ENCODE results near the gene ANO3. TPM values are rescaled to one million over a fixed set of nuclear protein-coding genes. Genes with fewer than 3 reads are reported as not detected.

ANO3 gene
- total RNA-seq, 2 experiments from 2014 or later: not detected

DNA sequence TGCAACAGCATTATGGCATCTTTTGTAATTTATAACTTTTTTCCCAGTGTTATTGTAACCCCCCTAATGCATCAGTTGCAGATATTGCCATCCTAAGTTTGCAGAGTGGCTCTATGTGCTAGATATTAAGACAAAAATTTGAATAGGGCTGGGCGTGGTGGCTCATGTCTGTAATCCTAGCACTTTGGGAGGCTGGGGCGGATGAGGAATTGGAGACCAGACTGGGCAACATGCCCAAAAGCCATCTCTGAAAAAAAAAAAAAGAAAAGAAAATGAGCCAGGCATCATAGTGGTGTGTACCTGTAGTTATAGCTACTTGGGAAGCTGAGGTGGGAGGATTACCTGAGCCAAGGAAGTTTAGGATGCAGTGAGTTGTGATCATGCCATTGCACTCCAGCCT is 290.3 kb downstream of the ANO3 start:
- ATAC-seq (ENCODE audit: poor library complexity) (no peak), DNase-seq (no peak)
- TF ChIP-seq CTCF (IDR thresholded peaks at IDR 0.05): no peak
- no peaks in the 10 kb centered on the region for H3K36me3 Mint-ChIP-seq (ENCODE audit: low read depth)
- no peaks in the 10 kb centered on the region for H3K4me1 Mint-ChIP-seq (ENCODE audit: low read depth)
- no peak overlapping the region for H3K27ac ChIP-seq (ENCODE audit: low read depth in 1 of 2, low read length in 2 of 2)
- H3K27me3 Mint-ChIP-seq: no peaks in the 10 kb centered on the region
- no peaks in the 10 kb centered on the region for H3K27me3 ChIP-seq (ENCODE audit: control insufficient read depth in 1 of 2, insufficient read depth in 2 of 2, low read length in 2 of 2)
- no peaks in the 10 kb centered on the region for H3K36me3 ChIP-seq (ENCODE audit: insufficient read depth, low read length)
- intact Hi-C loops (cut with DNase I, micrococcal nuclease): no loop called here
- POLR2A ChIA-PET: no interaction called here
- H3K9me3 Mint-ChIP-seq: peaks cover 6% of the 10 kb centered on the region
- no peak overlapping the region for H3K4me3 Mint-ChIP-seq
- H3K4me3 ChIP-seq (ENCODE audit: low read length): no peak overlapping the region
- no peak overlapping the region for H3K27ac Mint-ChIP-seq
- CTCF ChIA-PET: no interaction called here
- H3K4me1 ChIP-seq (ENCODE audit: insufficient read depth, low read length): no peaks in the 10 kb centered on the region
- peaks cover 0 to 7% of the 10 kb centered on the region in 2 experiments for H3K9me3 ChIP-seq (ENCODE audit: control insufficient read depth in 1 of 2, insufficient read depth in 1 of 2, low read length in 2 of 2)

- no peak overlapping the region for H3K27ac Mint-ChIP-seq
- Histone ChIP-seq H3K9me3 (ENCODE audit: control insufficient read depth in 1 of 2, insufficient read depth in 1 of 2, low read length in 2 of 2) (peaks cover 0 to 7% of the 10 kb centered on the region in 2 experiments), H3K36me3 (ENCODE audit: insufficient read depth, low read length) (no peaks in the 10 kb centered on the region), H3K27ac (ENCODE audit: low read depth in 1 of 2, low read length in 2 of 2) (no peak overlapping the region), H3K4me3 (ENCODE audit: low read length) (no peak overlapping the region), H3K4me1 (ENCODE audit: insufficient read depth, low read length) (no peaks in the 10 kb centered on the region), H3K27me3 (ENCODE audit: control insufficient read depth in 1 of 2, insufficient read depth in 2 of 2, low read length in 2 of 2) (no peaks in the 10 kb centered on the region)
- ATAC-seq (ENCODE audit: poor library complexity) (no peak), DNase-seq (no peak)
- H3K4me1 Mint-ChIP-seq (ENCODE audit: low read depth): no peaks in the 10 kb centered on the region
- no peak for TF ChIP-seq CTCF (IDR thresholded peaks at IDR 0.05)
- H3K4me3 Mint-ChIP-seq: no peak overlapping the region
- ChIA-PET POLR2A (no interaction called here), CTCF (no interaction called here)
- peaks cover 6% of the 10 kb centered on the region for H3K9me3 Mint-ChIP-seq
- H3K36me3 Mint-ChIP-seq (ENCODE audit: low read depth): no peaks in the 10 kb centered on the region
- H3K27me3 Mint-ChIP-seq: no peaks in the 10 kb centered on the region
- intact Hi-C loops (cut with DNase I, micrococcal nuclease): no loop called here
Observed at GRCh38 chr11:26623076-26623659, 291.2 kb downstream of the ANO3 start.

DNA sequence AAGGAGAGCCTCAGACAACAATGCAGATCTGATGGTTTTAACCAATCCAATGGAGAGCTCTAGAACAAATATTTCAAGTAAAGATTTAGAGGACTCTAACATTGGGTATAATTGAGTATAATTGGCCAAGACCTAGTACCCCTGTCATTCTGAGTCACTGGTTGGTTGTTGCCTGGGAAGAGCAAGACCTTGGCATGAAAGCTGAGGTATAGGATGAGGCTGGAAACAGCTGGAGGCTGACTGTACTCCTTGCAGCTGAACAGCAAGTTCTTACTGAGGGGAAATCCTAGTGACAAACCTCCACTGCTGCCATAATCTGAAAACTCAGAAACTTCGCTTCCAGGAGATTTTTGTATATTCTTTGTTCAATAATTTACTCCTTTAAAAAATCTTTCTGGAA is 294.4 kb downstream of the ANO3 start:
- Histone ChIP-seq H3K4me3 (ENCODE audit: low read length) (no peak overlapping the region), H3K9me3 (ENCODE audit: control insufficient read depth in 1 of 2, insufficient read depth in 1 of 2, low read length in 2 of 2) (peaks cover 0 to 4% of the 10 kb centered on the region in 2 experiments), H3K27ac (ENCODE audit: low read depth in 1 of 2, low read length in 2 of 2) (no peak overlapping the region), H3K4me1 (ENCODE audit: insufficient read depth, low read length) (no peaks in the 10 kb centered on the region), H3K36me3 (ENCODE audit: insufficient read depth, low read length) (no peaks in the 10 kb centered on the region), H3K27me3 (ENCODE audit: control insufficient read depth in 1 of 2, insufficient read depth in 2 of 2, low read length in 2 of 2) (no peaks in the 10 kb centered on the region)
- no peaks in the 10 kb centered on the region for H3K4me1 Mint-ChIP-seq (ENCODE audit: low read depth)
- peaks cover 4% of the 10 kb centered on the region for H3K9me3 Mint-ChIP-seq
- ATAC-seq (ENCODE audit: poor library complexity) (no peak), DNase-seq (no peak)
- no peaks in the 10 kb centered on the region for H3K27me3 Mint-ChIP-seq
- ChIA-PET CTCF (no interaction called here), POLR2A (no interaction called here)
- intact Hi-C loops (cut with DNase I, micrococcal nuclease): no loop called here
- H3K27ac Mint-ChIP-seq: no peak overlapping the region
- H3K36me3 Mint-ChIP-seq (ENCODE audit: low read depth): no peaks in the 10 kb centered on the region
- H3K4me3 Mint-ChIP-seq: no peak overlapping the region
- no peak for TF ChIP-seq CTCF (IDR thresholded peaks at IDR 0.05)
